Adrenal gland (tissue), 12 donors: Measurements from ENCODE around the gene MTF1. TPM values are rescaled to one million over a fixed set of nuclear protein-coding genes. Genes with fewer than 3 reads are reported as not detected.
A peak's percentile ranks its signal among the peaks of the same experiment; 100 is the strongest.

Experiments used
- DNase-seq, 7 donors: peaks; one replicate each; pipeline ENCODE4 v3.0.0-alpha.2; 2019 to 2020
- H3K27ac ChIP-seq, 5 donors: fragments of 200-600 bp; sonication (generic) in 4 of 5; 1 replicate in 3 of 5; 2 replicates in 2 of 5; pipeline versions ENCODE4 v1.5.1 to v1.8.0; 2016 to 2020; ENCODE audit warnings: mild to moderate bottlenecking in 1 of 5
- H3K27me3 ChIP-seq: fragments of 200-600 bp; 2 replicates; pipeline ENCODE4 v1.8.0; 2021
- H3K36me3 ChIP-seq, 2 donors: fragments of 200-600 bp; replicated peaks in 1 of 2; 1 replicate in 1 of 2; 2 replicates in 1 of 2; pipeline versions ENCODE4 v1.5.1 to v1.8.0; 2018 to 2022
- H3K4me1 ChIP-seq, 2 donors: fragments of 200-600 bp; replicated peaks in 1 of 2; 1 replicate in 1 of 2; 2 replicates in 1 of 2; pipeline versions ENCODE4 v1.5.1 to v1.8.0; 2018 to 2021
- H3K4me3 ChIP-seq, 4 donors: fragments of 200-600 bp; sonication (generic) in 3 of 4; one replicate each; pipeline ENCODE4 v1.5.1; 2016 to 2018
- H3K9me3 ChIP-seq, 3 donors: fragments of 200-600 bp; sonication (generic) in 1 of 3; replicated peaks in 1 of 3; 1 replicate in 2 of 3; 2 replicates in 1 of 3; pipeline versions ENCODE4 v1.5.1 to v1.8.0; 2016 to 2021
- POLR2A ChIP-seq, 2 donors: fragments of 450-650 bp; IDR thresholded peaks; one replicate each; pipeline ENCODE4 v1.6.1; 2017; ENCODE audit warnings: antibody characterized with exemption in 2 of 2, mild to moderate bottlenecking in 2 of 2, moderate library complexity in 1 of 2
- WGBS, 4 donors: extraction: QIAGEN DNeasy Blood & Tissue Kit in 2 of 4; methylation state at CpG; one replicate each; pipeline versions ENCODE4 v1.1.5 to v1.1.7; 2013 to 2017; 5-methylcytosine and 5-hydroxymethylcytosine counted together
- intact Hi-C, 2 donors: fragments of 100-400 bp; cut with DNase I; formaldehyde crosslinking; loops; one replicate each; pipeline versions ENCODE4 v1.14.1 to v1.15.0; 2022 to 2023
- polyA plus RNA-seq, 3 donors: library from polyadenylated mRNA; stranded (reverse); fragments of 200-250 nt in 2 of 3; fragments of 350-450 nt in 1 of 3; fragmentation: Illumina TruSeq in 1 of 3; extraction: RNeasy Lipid Tissue Mini Kit (QIAGEN cat#74804) in 1 of 3; gene quantifications; one replicate each; pipeline ENCODE4 v1.2.3, GENCODE V29; 2013 to 2014
- total RNA-seq, 9 donors: library from RNA; depleted of rRNA in 4 of 9; stranded (reverse); fragments of >200 nt in 4 of 9; fragments of 120-200 nt in 1 of 9; fragmentation: NEBNext Ultra II Directional in 1 of 9; extraction: Animal tissue kit (Norgen Biotek cat#: 25700) in 1 of 9; gene quantifications; one replicate each; pipeline versions ENCODE4 v1.1.0 to v1.2.4, GENCODE V29; 2013 to 2023
- TF ChIP-seq, protein P1 (sequence below), 6 experiments: fragments of 450-650 bp in 4 of 6; fragments of 200-600 bp in 2 of 6; sonication (generic) in 1 of 6; IDR thresholded peaks; 1 replicate in 5 of 6; 2 replicates in 1 of 6; pipeline versions ENCODE4 v1.5.1 to v1.8.0; 2016 to 2021; ENCODE audit warnings: antibody characterized with exemption in 6 of 6, mild to moderate bottlenecking in 2 of 6, moderate library complexity in 1 of 6
- donor health status: healthy with polysubstance abuse.
- donor health status: Bipolar disorder and iron deficiency.
- donor health status: DM: yes; HTN: yes; CAD: no.
- donor health status: DM: no; HTN: no; CAD: no.
- donor health status: DM: no; HTN: no; CAD: no.
- donor health status: DM: yes; HTN: yes; CAD: no.

Gene MTF1
- total and polyA plus RNA-seq, 12 donors = 1.4 to 28.0 (median 5.7) TPM

GRCh38 chr1:37892151-37893047, 33.0 kb upstream of the MTF1 start:
- TF ChIP-seq, protein P1, sequence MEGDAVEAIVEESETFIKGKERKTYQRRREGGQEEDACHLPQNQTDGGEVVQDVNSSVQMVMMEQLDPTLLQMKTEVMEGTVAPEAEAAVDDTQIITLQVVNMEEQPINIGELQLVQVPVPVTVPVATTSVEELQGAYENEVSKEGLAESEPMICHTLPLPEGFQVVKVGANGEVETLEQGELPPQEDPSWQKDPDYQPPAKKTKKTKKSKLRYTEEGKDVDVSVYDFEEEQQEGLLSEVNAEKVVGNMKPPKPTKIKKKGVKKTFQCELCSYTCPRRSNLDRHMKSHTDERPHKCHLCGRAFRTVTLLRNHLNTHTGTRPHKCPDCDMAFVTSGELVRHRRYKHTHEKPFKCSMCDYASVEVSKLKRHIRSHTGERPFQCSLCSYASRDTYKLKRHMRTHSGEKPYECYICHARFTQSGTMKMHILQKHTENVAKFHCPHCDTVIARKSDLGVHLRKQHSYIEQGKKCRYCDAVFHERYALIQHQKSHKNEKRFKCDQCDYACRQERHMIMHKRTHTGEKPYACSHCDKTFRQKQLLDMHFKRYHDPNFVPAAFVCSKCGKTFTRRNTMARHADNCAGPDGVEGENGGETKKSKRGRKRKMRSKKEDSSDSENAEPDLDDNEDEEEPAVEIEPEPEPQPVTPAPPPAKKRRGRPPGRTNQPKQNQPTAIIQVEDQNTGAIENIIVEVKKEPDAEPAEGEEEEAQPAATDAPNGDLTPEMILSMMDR (IDR thresholded peaks at IDR 0.05) = no peak
- no peak for TF ChIP-seq POLR2A (IDR thresholded peaks at IDR 0.05)
- no peak overlapping the region for H3K4me3 ChIP-seq
- peak overlapping the region in 1 of 5 donors; percentile 36 for H3K27ac ChIP-seq
- H3K9me3 ChIP-seq = no peaks in the 10 kb centered on the region
- no peaks in the 10 kb centered on the region for H3K27me3 ChIP-seq
- WGBS, 4 donors = 74 to 88% (median 76%) methylated on average over 5 of the region's 5 CpGs
- intact Hi-C loops = loop anchor here in 1 of 2 donors (5.0 kb wide), 1 partner anchor 85 kb away; no protein-coding TSS in a partner anchor
- no peak for DNase-seq
- H3K4me1 ChIP-seq = no peaks in the 10 kb centered on the region
- peaks cover 0 to 28% of the 10 kb centered on the region in 2 donors for H3K36me3 ChIP-seq

DNA sequence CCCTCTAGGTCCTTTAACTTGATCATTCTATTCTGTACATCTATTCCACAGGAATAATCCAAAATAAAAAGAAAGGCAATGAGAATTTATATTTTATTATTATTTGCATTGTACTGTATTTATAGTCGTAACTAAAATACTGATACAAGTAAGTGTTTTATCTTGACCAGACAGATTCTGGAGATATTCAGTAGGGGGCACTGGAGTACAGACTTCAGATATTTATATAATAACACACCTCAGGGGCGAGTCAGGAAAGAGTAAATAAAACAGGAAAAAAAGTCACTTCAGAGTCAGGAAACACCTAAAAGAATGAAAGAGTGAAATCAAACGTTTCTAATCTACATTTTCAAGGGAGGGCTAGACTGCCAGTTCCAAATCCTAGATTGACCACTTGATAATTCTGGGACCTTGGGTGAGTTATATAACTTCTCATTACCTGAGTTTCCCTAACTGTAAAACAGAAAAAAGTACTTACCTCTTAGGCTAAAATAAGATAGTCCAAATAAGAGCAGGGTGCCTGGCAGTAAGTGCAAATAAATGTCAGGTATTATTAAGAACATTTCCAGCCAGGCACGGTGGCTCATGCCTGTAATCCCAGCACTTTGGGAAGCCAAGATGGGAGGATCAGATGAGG, 31.1 kb upstream of the MTF1 start:
- H3K4me1 ChIP-seq = no peaks in the 10 kb centered on the region
- no peak overlapping the region for H3K4me3 ChIP-seq
- DNase-seq = no peak
- H3K27ac ChIP-seq = no peak overlapping the region
- TF ChIP-seq, protein P1 (IDR thresholded peaks at IDR 0.05) = peak; percentile 16 to 65 (median 46)
- no peak for TF ChIP-seq POLR2A (IDR thresholded peaks at IDR 0.05)
- H3K36me3 ChIP-seq = peaks cover 0 to 47% of the 10 kb centered on the region in 2 donors
- no peaks in the 10 kb centered on the region for H3K9me3 ChIP-seq
- H3K27me3 ChIP-seq = no peaks in the 10 kb centered on the region
- WGBS, 4 donors = 35 to 43% (median 36%) methylated on average over 4 of the region's 4 CpGs
- intact Hi-C loops = loop anchor here in 1 of 2 donors (5.0 kb wide), 1 partner anchor 87 kb away; no protein-coding TSS in a partner anchor

DNA sequence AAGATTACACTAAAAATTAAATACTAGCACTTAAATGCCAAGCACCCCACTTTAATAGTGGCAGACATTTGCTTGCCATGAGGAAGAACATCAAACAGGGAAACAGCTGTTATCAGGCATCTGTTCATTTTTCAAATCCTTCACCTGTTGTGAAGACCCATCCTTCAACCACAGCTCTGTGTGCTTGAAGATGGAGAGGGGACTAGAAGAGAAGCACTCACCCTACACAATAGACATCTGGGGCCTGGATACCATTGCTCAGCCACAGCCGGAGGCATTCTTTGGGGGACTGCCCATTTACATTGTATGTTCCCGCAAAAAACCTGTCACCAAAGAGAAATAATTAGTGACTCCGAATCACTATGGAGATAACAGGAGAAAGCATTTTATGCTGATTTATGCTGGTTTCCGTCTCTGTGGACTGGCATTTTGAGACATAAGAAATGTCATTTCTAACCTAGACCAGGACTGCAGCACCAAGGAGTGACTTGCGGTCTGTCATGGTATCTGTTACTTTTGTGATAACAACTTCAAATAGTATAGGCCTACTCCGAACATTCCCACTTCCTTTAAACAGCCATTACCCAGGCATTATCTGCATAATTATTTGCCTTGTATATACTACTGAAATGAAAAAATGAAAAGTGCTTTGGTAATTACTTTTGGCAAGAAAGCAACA, 28.8 kb upstream of the MTF1 start:
- Histone ChIP-seq H3K4me3 (no peak overlapping the region), H3K9me3 (no peaks in the 10 kb centered on the region), H3K36me3 (peaks cover 0 to 69% of the 10 kb centered on the region in 2 donors), H3K27me3 (no peaks in the 10 kb centered on the region), H3K4me1 (no peaks in the 10 kb centered on the region), H3K27ac (no peak overlapping the region)
- TF ChIP-seq POLR2A (IDR thresholded peaks at IDR 0.05) = no peak
- TF ChIP-seq, protein P1 (IDR thresholded peaks at IDR 0.05) = no peak
- intact Hi-C loops = no loop called here
- DNase-seq = no peak
- 74 to 87% (median 84%) methylated on average over 6 of the region's 6 CpGs for WGBS, 4 donors

GRCh38 chr1:37884145-37884544, 24.8 kb upstream of the MTF1 start:
- Histone ChIP-seq H3K9me3 (no peaks in the 10 kb centered on the region), H3K4me1 (no peaks in the 10 kb centered on the region), H3K27ac (no peak overlapping the region), H3K4me3 (no peak overlapping the region), H3K36me3 (peaks cover 0 to 97% of the 10 kb centered on the region in 2 donors), H3K27me3 (no peaks in the 10 kb centered on the region)
- TF ChIP-seq POLR2A (IDR thresholded peaks at IDR 0.05) = no peak
- TF ChIP-seq, protein P1 (IDR thresholded peaks at IDR 0.05) = no peak
- DNase-seq = no peak
- 88 to 97% (median 94%) methylated on average over 3 of the region's 3 CpGs for WGBS, 4 donors
- intact Hi-C loops = no loop called here
